ENCODE measurements around the gene CASKIN1.
"Not testable (repeated sequence)": the region's sequence is repeated elsewhere in the genome, so short reads cannot be mapped to it uniquely, and the experiment has no call there.

The CASKIN1 gene

DNA sequence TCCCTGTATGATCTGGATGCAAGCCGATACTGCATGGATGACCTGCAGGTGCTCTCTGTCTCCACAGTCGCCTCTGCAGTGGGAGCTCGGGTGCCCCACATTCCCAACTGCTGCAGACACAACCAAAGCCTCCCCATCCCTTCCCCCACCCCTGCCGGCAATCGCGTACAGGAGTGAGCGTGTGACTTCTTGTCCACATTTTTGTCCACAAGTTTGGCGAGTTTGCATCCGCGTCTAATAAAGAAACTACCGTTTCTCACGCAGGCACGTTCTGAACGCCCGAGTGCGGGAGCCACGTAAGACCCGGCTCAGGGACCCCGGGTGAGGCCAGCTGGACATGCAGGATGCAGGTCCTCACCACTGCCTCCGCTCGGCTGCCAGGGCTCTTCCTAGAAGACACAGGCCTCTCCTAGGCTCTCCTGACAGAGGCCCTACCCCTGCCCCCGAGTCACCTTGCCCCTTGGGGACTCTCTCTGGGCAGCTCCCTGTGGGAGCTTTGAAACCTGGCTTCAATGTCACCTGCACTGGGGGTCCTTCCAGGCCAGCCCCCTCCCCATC lies 66.4 kb downstream of the CASKIN1 start:
- DNase-seq (ENCODE audit: low read depth in 2 of 2), result not testable (repeated sequence)

GRCh38 chr16:2129251-2129650 lies 67.2 kb downstream of the CASKIN1 start:
- not testable (repeated sequence) for DNase-seq (ENCODE audit: low read depth in 2 of 2)

- DNase-seq (ENCODE audit: low read depth in 2 of 2), result not testable (repeated sequence)
Observed at GRCh38 chr16:2127630-2128280, 68.7 kb downstream of the CASKIN1 start.
